Fibroblast of skin of left biceps (primary cell): ENCODE results near the gene LIFR.

Source experiments
- DNase-seq, 2 experiments: peaks; one replicate each; pipeline ENCODE4 v3.0.0-alpha.2; 2013; ENCODE audit warnings: low read depth in 2 of 2

The LIFR gene

GRCh38 chr5:38442247-38442573, 114.2 kb downstream of the LIFR start:
- DNase-seq, result no peak

GRCh38 chr5:38441453-38442246, 114.8 kb downstream of the LIFR start:
- DNase-seq, result peak; percentile 68 to 71

GRCh38 chr5:38438757-38439156, 117.7 kb downstream of the LIFR start:
- DNase-seq, result no peak

- no peak for DNase-seq
Observed at GRCh38 chr5:38434966-38435705, 121.3 kb downstream of the LIFR start.

- peak; percentile 66 to 70 for DNase-seq
Observed at GRCh38 chr5:38433160-38433861, 123.1 kb downstream of the LIFR start.

- no peak for DNase-seq
Observed at GRCh38 chr5:38431242-38431853, 125.1 kb downstream of the LIFR start.

- DNase-seq, result no peak
Observed at GRCh38 chr5:38426986-38427950, 129.2 kb downstream of the LIFR start.

GRCh38 chr5:38426490-38426889, 130.0 kb downstream of the LIFR start:
- DNase-seq, result no peak
